Effector CD8-positive, alpha-beta T cell (primary cell): Measurements from ENCODE around the gene ZNF277.

Experiments used
- DNase-seq: peaks from one replicate; lab custom pipeline; 2025; lab: John Stamatoyannopoulos, UW
- total RNA-seq, 4 experiments: gene quantifications; one replicate each; lab custom pipeline; 2026; lab: John Stamatoyannopoulos, UW

Gene ZNF277
- 27.4 to 38.0 (median 32.6) reads per million in 4 experiments for total RNA-seq

- peak; percentile 100 for DNase-seq
Measured at GRCh38 chr7:112206238-112206990, at the start of gene ZNF277, which contains the start of gene DOCK4. TSS of gene ZNF277 (plus strand) at chr7:112206695. CDS start at chr7:112206717, 22 bp downstream. TSS of gene DOCK4 (minus strand) at chr7:112206399. CDS start at chr7:112206138, 261 bp downstream.

GRCh38 chr7:112157072-112157471, 49.4 kb upstream of the ZNF277 start:
- DNase-seq: no peak

- DNase-seq: no peak
Measured at GRCh38 chr7:112159351-112159750, 47.1 kb upstream of the ZNF277 start.

- no peak for DNase-seq
Measured at GRCh38 chr7:112160130-112160770, 46.2 kb upstream of the ZNF277 start.

- no peak for DNase-seq
Measured at GRCh38 chr7:112160771-112161150, 45.7 kb upstream of the ZNF277 start.

GRCh38 chr7:112161253-112162141, 45.0 kb upstream of the ZNF277 start:
- no peak for DNase-seq

GRCh38 chr7:112162142-112162766, 44.2 kb upstream of the ZNF277 start:
- DNase-seq: no peak

- no peak for DNase-seq
Measured at GRCh38 chr7:112162784-112163506, 43.5 kb upstream of the ZNF277 start.

- no peak for DNase-seq
Measured at GRCh38 chr7:112167147-112167546, 39.3 kb upstream of the ZNF277 start.

- DNase-seq: no peak
Measured at GRCh38 chr7:112168915-112169314, 37.6 kb upstream of the ZNF277 start.

GRCh38 chr7:112171673-112172072, 34.8 kb upstream of the ZNF277 start:
- no peak for DNase-seq

GRCh38 chr7:112172870-112173567, 33.5 kb upstream of the ZNF277 start:
- DNase-seq: no peak

GRCh38 chr7:112173568-112173905, 33.0 kb upstream of the ZNF277 start:
- no peak for DNase-seq

GRCh38 chr7:112174192-112174591, 32.3 kb upstream of the ZNF277 start:
- no peak for DNase-seq

- DNase-seq: no peak
Measured at GRCh38 chr7:112176241-112176640, 30.3 kb upstream of the ZNF277 start.

GRCh38 chr7:112176693-112177415, 29.6 kb upstream of the ZNF277 start:
- DNase-seq: no peak

GRCh38 chr7:112180223-112180622, 26.3 kb upstream of the ZNF277 start:
- no peak for DNase-seq

GRCh38 chr7:112182749-112183148, 23.7 kb upstream of the ZNF277 start:
- DNase-seq: no peak

- DNase-seq: no peak
Measured at GRCh38 chr7:112183266-112183665, 23.2 kb upstream of the ZNF277 start.

- no peak for DNase-seq
Measured at GRCh38 chr7:112184455-112184854, 22.0 kb upstream of the ZNF277 start.
